Fibroblast of the aortic adventitia (primary cell): ENCODE measurements around the gene CSRNP3. TPM values are rescaled to one million over a fixed set of nuclear protein-coding genes. Genes with fewer than 3 reads are reported as not detected.

Experiments
- DNase-seq: peaks from one replicate; pipeline ENCODE4 v3.0.0-alpha.2; 2010; ENCODE audit warnings: low read depth
- H3K4me3 ChIP-seq: 2 replicates; pipeline ENCODE4 v1.5.1; 2011; ENCODE audit warnings: low read depth, mild to moderate bottlenecking, control low read depth, low read length, moderate library complexity
- CTCF ChIP-seq: IDR thresholded peaks from 2 replicates; pipeline ENCODE4 v1.5.1; 2011; ENCODE audit warnings: mild to moderate bottlenecking, low read length, control low read depth, inconsistent platforms; ENCODE audit not compliant: insufficient read depth
- total RNA-seq: library from RNA; depleted of rRNA; stranded (reverse); fragments of >200 nt; gene quantifications from 2 replicates; pipeline ENCODE4 v1.2.3, GENCODE V29; 2012; ENCODE audit warnings: low replicate concordance

CSRNP3 gene
- total RNA-seq, 1 donor, result 2.3 TPM

- TF ChIP-seq CTCF, result no peak
- no peak overlapping the region for H3K4me3 ChIP-seq
- DNase-seq, result no peak
Measured at GRCh38 chr2:165544897-165545296, 75.4 kb downstream of the CSRNP3 start.

- DNase-seq, result no peak
- no peak for TF ChIP-seq CTCF
- no peak overlapping the region for H3K4me3 ChIP-seq
Measured at GRCh38 chr2:165547900-165548299, 78.4 kb downstream of the CSRNP3 start.

- no peak for DNase-seq
- no peak for TF ChIP-seq CTCF
- no peak overlapping the region for H3K4me3 ChIP-seq
Measured at GRCh38 chr2:165549619-165550018, 80.1 kb downstream of the CSRNP3 start.

GRCh38 chr2:165558832-165559231 lies 89.3 kb downstream of the CSRNP3 start:
- DNase-seq, result no peak
- TF ChIP-seq CTCF, result no peak
- no peak overlapping the region for H3K4me3 ChIP-seq

GRCh38 chr2:165560377-165560988 lies 91.0 kb downstream of the CSRNP3 start:
- DNase-seq, result no peak
- H3K4me3 ChIP-seq, result no peak overlapping the region
- no peak for TF ChIP-seq CTCF

- H3K4me3 ChIP-seq, result no peak overlapping the region
- TF ChIP-seq CTCF, result no peak
- no peak for DNase-seq
Measured at GRCh38 chr2:165561516-165561915, 92.0 kb downstream of the CSRNP3 start.

- H3K4me3 ChIP-seq, result no peak overlapping the region
- no peak for TF ChIP-seq CTCF
- DNase-seq, result no peak
Measured at GRCh38 chr2:165562233-165562632, 92.7 kb downstream of the CSRNP3 start.
